Testis (tissue), 3 donors: Measurements from ENCODE around the gene ATP10A. TPM values are rescaled to one million over a fixed set of nuclear protein-coding genes. Genes with fewer than 3 reads are reported as not detected.
A peak's percentile ranks its signal among the peaks of the same experiment; 100 is the strongest.

ENCODE experiments used
- DNase-seq: peaks from one replicate; pipeline ENCODE4 v3.0.0-alpha.2; 2019
- H3K27ac ChIP-seq, 2 donors: fragments of 200-600 bp; sonication (generic); one replicate each; pipeline ENCODE4 v1.5.1; 2019
- H3K27me3 ChIP-seq: fragments of 200-600 bp; sonication (generic); one replicate; pipeline ENCODE4 v1.5.1; 2019
- H3K36me3 ChIP-seq: fragments of 200-600 bp; sonication (generic); one replicate; pipeline ENCODE4 v1.5.1; 2017; ENCODE audit warnings: low read depth; ENCODE audit errors: missing control alignments
- H3K4me1 ChIP-seq: fragments of 200-600 bp; sonication (generic); one replicate; pipeline ENCODE4 v1.5.1; 2019
- H3K4me3 ChIP-seq, 2 donors: fragments of 200-600 bp; sonication (generic); one replicate each; pipeline ENCODE4 v1.5.1; 2017 to 2019
- H3K9me3 ChIP-seq: fragments of 200-600 bp; sonication (generic); one replicate; pipeline ENCODE4 v1.5.1; 2017
- CTCF ChIP-seq, 3 experiments: fragments of 450-650 bp in 2 of 3; fragments of 200-600 bp in 1 of 3; sonication (generic) in 1 of 3; IDR thresholded peaks; one replicate each; pipeline ENCODE4 v1.5.1; 2016 to 2019; ENCODE audit warnings: antibody characterized with exemption in 3 of 3, mild to moderate bottlenecking in 2 of 3, moderate library complexity in 1 of 3
- POLR2A ChIP-seq: fragments of 450-650 bp; IDR thresholded peaks from one replicate; pipeline ENCODE4 v1.6.1; 2017; ENCODE audit warnings: antibody characterized with exemption, mild to moderate bottlenecking, moderate library complexity
- WGBS, 2 donors: methylation state at CpG; one replicate each; pipeline ENCODE4 v1.1.5; 2018; 5-methylcytosine and 5-hydroxymethylcytosine counted together
- intact Hi-C: fragments of 100-400 bp; cut with DNase I; formaldehyde crosslinking; loops from one replicate; pipeline ENCODE4 v1.15.1; 2023; ENCODE audit warnings: low total_unique reads
- polyA plus RNA-seq: library from polyadenylated mRNA; stranded (reverse); fragments of 350-450 nt; fragmentation: Illumina TruSeq; extraction: RNeasy Lipid Tissue Mini Kit (QIAGEN cat#74804); gene quantifications from one replicate; pipeline ENCODE4 v1.2.3, GENCODE V29; 2014; ENCODE audit warnings: low read depth, low replicate concordance; ENCODE audit not compliant: insufficient read depth
- total RNA-seq, 2 donors: library from RNA; depleted of rRNA; stranded (reverse); fragments of >200 nt; gene quantifications; one replicate each; pipeline ENCODE4 v1.2.3, GENCODE V29; 2016

The ATP10A gene
- total and polyA plus RNA-seq, 3 donors from 2014 or later, result 13.6 to 26.5 (median 22.8) TPM

GRCh38 chr15:25732191-25732590, 130.9 kb downstream of the ATP10A start:
- Histone ChIP-seq H3K4me3 (no peak overlapping the region), H3K4me1 (peaks cover 7% of the 10 kb centered on the region), H3K27me3 (no peaks in the 10 kb centered on the region), H3K36me3 (no peaks in the 10 kb centered on the region), H3K9me3 (no peaks in the 10 kb centered on the region), H3K27ac (no peak overlapping the region)
- WGBS, 2 donors, result 73 to 76% methylated on average over 6 of the region's 6 CpGs
- intact Hi-C loops, result no loop called here
- TF ChIP-seq POLR2A, result no peak
- TF ChIP-seq CTCF (IDR thresholded peaks at IDR 0.05), result no peak
- DNase-seq, result no peak

GRCh38 chr15:25731411-25731810, 131.7 kb downstream of the ATP10A start:
- 69 to 75% methylated on average over 2 of the region's 2 CpGs for WGBS, 2 donors
- H3K27ac ChIP-seq, result no peak overlapping the region
- DNase-seq, result no peak
- no peaks in the 10 kb centered on the region for H3K27me3 ChIP-seq
- no peak overlapping the region for H3K4me3 ChIP-seq
- intact Hi-C loops, result no loop called here
- H3K9me3 ChIP-seq, result no peaks in the 10 kb centered on the region
- no peak for TF ChIP-seq CTCF (IDR thresholded peaks at IDR 0.05)
- no peak for TF ChIP-seq POLR2A
- H3K4me1 ChIP-seq, result peaks cover 7% of the 10 kb centered on the region
- no peaks in the 10 kb centered on the region for H3K36me3 ChIP-seq

GRCh38 chr15:25730918-25731317, 132.2 kb downstream of the ATP10A start:
- no peaks in the 10 kb centered on the region for H3K9me3 ChIP-seq
- TF ChIP-seq POLR2A (no peak), CTCF (IDR thresholded peaks at IDR 0.05) (no peak)
- 84 to 88% methylated on average over 6 of the region's 6 CpGs for WGBS, 2 donors
- H3K4me1 ChIP-seq, result peaks cover 2% of the 10 kb centered on the region
- DNase-seq, result no peak
- intact Hi-C loops, result no loop called here
- H3K27ac ChIP-seq, result no peak overlapping the region
- H3K4me3 ChIP-seq, result no peak overlapping the region
- H3K36me3 ChIP-seq, result no peaks in the 10 kb centered on the region
- H3K27me3 ChIP-seq, result no peaks in the 10 kb centered on the region

GRCh38 chr15:25728816-25729215, 134.3 kb downstream of the ATP10A start:
- Histone ChIP-seq H3K4me3 (no peak overlapping the region), H3K27ac (no peak overlapping the region), H3K36me3 (no peaks in the 10 kb centered on the region), H3K4me1 (no peaks in the 10 kb centered on the region), H3K9me3 (no peaks in the 10 kb centered on the region), H3K27me3 (no peaks in the 10 kb centered on the region)
- 83 to 88% methylated on average over 15 of the region's 15 CpGs for WGBS, 2 donors
- DNase-seq, result peak; percentile 4
- no peak for TF ChIP-seq POLR2A
- no peak for TF ChIP-seq CTCF (IDR thresholded peaks at IDR 0.05)
- intact Hi-C loops, result no loop called here

GRCh38 chr15:25727867-25728600, 135.1 kb downstream of the ATP10A start:
- no peaks in the 10 kb centered on the region for H3K36me3 ChIP-seq
- no peaks in the 10 kb centered on the region for H3K4me1 ChIP-seq
- H3K9me3 ChIP-seq, result no peaks in the 10 kb centered on the region
- H3K4me3 ChIP-seq, result no peak overlapping the region
- no peak for TF ChIP-seq POLR2A
- TF ChIP-seq CTCF (IDR thresholded peaks at IDR 0.05), result no peak
- DNase-seq, result peak; percentile 4
- H3K27ac ChIP-seq, result no peak overlapping the region
- 83 to 84% methylated on average over 16 to 18 of the region's 18 CpGs for WGBS, 2 donors
- no peaks in the 10 kb centered on the region for H3K27me3 ChIP-seq
- intact Hi-C loops, result no loop called here
